Endodermal cell (in vitro differentiated cells): Measurements from ENCODE around the gene DAPK1. TPM values are rescaled to one million over a fixed set of nuclear protein-coding genes. Genes with fewer than 3 reads are reported as not detected.
A peak's percentile ranks its signal among the peaks of the same experiment; 100 is the strongest.

Experiments
- DNase-seq: peaks from one replicate; pipeline ENCODE4 v3.0.0-alpha.2; 2017
- H3K27ac ChIP-seq: 2 replicates; pipeline ENCODE4 v1.5.1; 2013; ENCODE audit warnings: mild to moderate bottlenecking, low read depth, low read length, moderate library complexity
- H3K27me3 ChIP-seq: 2 replicates; pipeline ENCODE4 v1.6.1; 2013; ENCODE audit warnings: mild to moderate bottlenecking, low read length, moderate library complexity; ENCODE audit not compliant: insufficient read depth, control insufficient read depth, poor library complexity, severe bottlenecking
- H3K36me3 ChIP-seq: 2 replicates; pipeline ENCODE4 v1.7.0; 2013; ENCODE audit warnings: mild to moderate bottlenecking, low read length, moderate library complexity; ENCODE audit not compliant: control insufficient read depth, insufficient read depth
- H3K4me1 ChIP-seq: one replicate; pipeline ENCODE4 v1.7.0; 2013; ENCODE audit warnings: low read length; ENCODE audit not compliant: control insufficient read depth, insufficient read depth
- H3K4me3 ChIP-seq: 2 replicates; pipeline ENCODE4 v1.5.1; 2013; ENCODE audit warnings: mild to moderate bottlenecking, low read length, moderate library complexity
- H3K9ac ChIP-seq: 2 replicates; pipeline ENCODE4 v1.6.1; 2013; ENCODE audit warnings: mild to moderate bottlenecking, low read length, moderate library complexity; ENCODE audit not compliant: poor library complexity, severe bottlenecking; ENCODE audit errors: extremely low read depth
- H3K9me3 ChIP-seq: 2 replicates; pipeline ENCODE4 v1.6.1; 2013; ENCODE audit warnings: mild to moderate bottlenecking, low read length, moderate library complexity; ENCODE audit not compliant: control insufficient read depth
- H3K27ac Mint-ChIP-seq: 2 replicates; pipeline ENCODE4 v1.8.0; 2020; ENCODE audit warnings: mixed read lengths
- H3K27me3 Mint-ChIP-seq: 2 replicates; pipeline ENCODE4 v1.8.0; 2021; ENCODE audit warnings: mild to moderate bottlenecking, mixed read lengths; ENCODE audit not compliant: insufficient read depth
- H3K36me3 Mint-ChIP-seq: 2 replicates; pipeline ENCODE4 v1.8.0; 2020; ENCODE audit warnings: low read depth, mixed read lengths
- H3K4me1 Mint-ChIP-seq: 2 replicates; pipeline ENCODE4 v1.8.0; 2020; ENCODE audit warnings: mixed read lengths
- H3K4me3 Mint-ChIP-seq: 2 replicates; pipeline ENCODE4 v1.8.0; 2020; ENCODE audit warnings: mild to moderate bottlenecking, moderate library complexity, mixed read lengths
- H3K9me3 Mint-ChIP-seq: 2 replicates; pipeline ENCODE4 v1.8.0; 2020; ENCODE audit warnings: mild to moderate bottlenecking, mixed read lengths
- WGBS, 2 experiments: methylation state at CpG; one replicate each; pipeline versions ENCODE4 v1.1.5 to v1.1.7; 2013; ENCODE audit warnings: missing lambda C conversion rate in 2 of 2, mixed read lengths in 1 of 2; ENCODE audit not compliant: insufficient coverage in 1 of 2, insufficient read length in 1 of 2; 5-methylcytosine and 5-hydroxymethylcytosine counted together
- total RNA-seq, 2 donors: library from RNA; stranded (reverse); fragmentation: NEBNext Ultra II Directional in 1 of 2; extraction: Animal tissue kit (Norgen Biotek cat#: 25700) in 1 of 2; gene quantifications; 2 replicates in 1 of 2; 3 replicates in 1 of 2; pipeline ENCODE4 v1.2.1, GENCODE V29; 2021
- TF ChIP-seq, protein P1 (sequence below): fragments of 200-600 bp; sonication (generic); conservative IDR thresholded peaks from 2 replicates; pipeline ENCODE4 v1.5.0; 2021; ENCODE audit warnings: antibody characterized with exemption, mild to moderate bottlenecking

DAPK1 gene
- total RNA-seq, 2 donors from 2014 or later = 117 to 139 TPM

DNA sequence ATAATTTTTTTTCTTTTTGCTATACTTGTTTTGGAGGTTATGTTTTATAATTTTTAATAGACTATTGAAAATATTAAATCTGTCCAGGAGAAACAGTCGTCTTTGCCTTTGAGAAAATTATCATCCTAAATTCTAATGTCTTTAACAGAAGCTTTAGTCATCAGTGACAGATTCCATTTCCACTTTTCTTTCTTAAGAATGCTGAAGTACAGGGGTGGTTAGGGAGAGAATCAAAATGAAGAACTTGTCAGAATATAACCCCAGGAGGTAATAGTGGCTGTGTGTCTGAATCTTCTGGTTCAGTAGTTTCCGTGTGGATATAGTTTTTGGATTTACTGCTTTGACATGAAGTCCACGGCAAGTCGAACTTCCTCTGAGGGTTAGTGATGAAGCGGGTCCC lies 111.8 kb downstream of the DAPK1 start:
- peaks cover 68% of the 10 kb centered on the region for H3K36me3 Mint-ChIP-seq
- H3K4me1 Mint-ChIP-seq = peaks cover 6% of the 10 kb centered on the region

GRCh38 chr9:87610200-87611155 lies 112.8 kb downstream of the DAPK1 start:
- H3K9me3 ChIP-seq = no peaks in the 10 kb centered on the region
- no peaks in the 10 kb centered on the region for H3K9me3 Mint-ChIP-seq
- H3K27ac ChIP-seq = peak overlapping the region; percentile 44
- no peak overlapping the region for H3K4me3 Mint-ChIP-seq
- H3K4me1 Mint-ChIP-seq = peaks cover 11% of the 10 kb centered on the region
- no peak overlapping the region for H3K27ac Mint-ChIP-seq
- H3K27me3 Mint-ChIP-seq = no peaks in the 10 kb centered on the region
- 93 to 94% methylated on average over 11 to 12 of the region's 12 CpGs for WGBS, 2 experiments
- peak; percentile 26 for DNase-seq
- H3K36me3 ChIP-seq = peaks cover 81% of the 10 kb centered on the region
- no peak overlapping the region for H3K4me3 ChIP-seq
- H3K9ac ChIP-seq = no peak overlapping the region
- TF ChIP-seq, protein P1, sequence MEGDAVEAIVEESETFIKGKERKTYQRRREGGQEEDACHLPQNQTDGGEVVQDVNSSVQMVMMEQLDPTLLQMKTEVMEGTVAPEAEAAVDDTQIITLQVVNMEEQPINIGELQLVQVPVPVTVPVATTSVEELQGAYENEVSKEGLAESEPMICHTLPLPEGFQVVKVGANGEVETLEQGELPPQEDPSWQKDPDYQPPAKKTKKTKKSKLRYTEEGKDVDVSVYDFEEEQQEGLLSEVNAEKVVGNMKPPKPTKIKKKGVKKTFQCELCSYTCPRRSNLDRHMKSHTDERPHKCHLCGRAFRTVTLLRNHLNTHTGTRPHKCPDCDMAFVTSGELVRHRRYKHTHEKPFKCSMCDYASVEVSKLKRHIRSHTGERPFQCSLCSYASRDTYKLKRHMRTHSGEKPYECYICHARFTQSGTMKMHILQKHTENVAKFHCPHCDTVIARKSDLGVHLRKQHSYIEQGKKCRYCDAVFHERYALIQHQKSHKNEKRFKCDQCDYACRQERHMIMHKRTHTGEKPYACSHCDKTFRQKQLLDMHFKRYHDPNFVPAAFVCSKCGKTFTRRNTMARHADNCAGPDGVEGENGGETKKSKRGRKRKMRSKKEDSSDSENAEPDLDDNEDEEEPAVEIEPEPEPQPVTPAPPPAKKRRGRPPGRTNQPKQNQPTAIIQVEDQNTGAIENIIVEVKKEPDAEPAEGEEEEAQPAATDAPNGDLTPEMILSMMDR = no peak
- no peaks in the 10 kb centered on the region for H3K4me1 ChIP-seq
- H3K36me3 Mint-ChIP-seq = peaks cover 67% of the 10 kb centered on the region
- H3K27me3 ChIP-seq = no peaks in the 10 kb centered on the region

More for the DNA sequence above, 111.8 kb downstream of the DAPK1 start:
- DNase-seq = no peak
- no peaks in the 10 kb centered on the region for H3K4me1 ChIP-seq
- H3K4me3 ChIP-seq = no peak overlapping the region
- Mint-ChIP-seq H3K27ac (no peak overlapping the region), H3K9me3 (no peaks in the 10 kb centered on the region), H3K4me3 (no peak overlapping the region), H3K27me3 (no peaks in the 10 kb centered on the region)
- H3K9ac ChIP-seq = no peak overlapping the region
- H3K27ac ChIP-seq = no peak overlapping the region
- H3K27me3 ChIP-seq = no peaks in the 10 kb centered on the region
- TF ChIP-seq, protein P1 = no peak
- 89 to 100% methylated on average over 3 to 5 of the region's 5 CpGs for WGBS, 2 experiments
- no peaks in the 10 kb centered on the region for H3K9me3 ChIP-seq
- peaks cover 80% of the 10 kb centered on the region for H3K36me3 ChIP-seq

GRCh38 chr9:87611776-87612175 lies 114.1 kb downstream of the DAPK1 start:
- no peak overlapping the region for H3K4me3 Mint-ChIP-seq
- TF ChIP-seq, protein P1 = no peak
- 94 to 100% methylated on average over 4 of the region's 4 CpGs for WGBS, 2 experiments
- H3K4me1 ChIP-seq = no peaks in the 10 kb centered on the region
- DNase-seq = no peak
- H3K9me3 ChIP-seq = no peaks in the 10 kb centered on the region
- no peak overlapping the region for H3K27ac ChIP-seq
- H3K36me3 Mint-ChIP-seq = peaks cover 68% of the 10 kb centered on the region
- H3K27ac Mint-ChIP-seq = peak overlapping the region; percentile 14
- no peaks in the 10 kb centered on the region for H3K27me3 ChIP-seq
- peaks cover 83% of the 10 kb centered on the region for H3K36me3 ChIP-seq
- H3K4me1 Mint-ChIP-seq = peaks cover 17% of the 10 kb centered on the region
- no peaks in the 10 kb centered on the region for H3K9me3 Mint-ChIP-seq
- no peak overlapping the region for H3K4me3 ChIP-seq
- no peak overlapping the region for H3K9ac ChIP-seq
- H3K27me3 Mint-ChIP-seq = no peaks in the 10 kb centered on the region
